GM11168 (cell line): Measurements from ENCODE around the gene PACS2.

Source experiments
- in situ Hi-C: fragments of 300-500 bp; cut with MboI; formaldehyde crosslinking; loops from one replicate; pipeline ENCODE4 v1.12.0; 2022; ENCODE audit warnings: low sequenced_read_pairs; ENCODE audit not compliant: unreplicated experiment

Gene PACS2

DNA sequence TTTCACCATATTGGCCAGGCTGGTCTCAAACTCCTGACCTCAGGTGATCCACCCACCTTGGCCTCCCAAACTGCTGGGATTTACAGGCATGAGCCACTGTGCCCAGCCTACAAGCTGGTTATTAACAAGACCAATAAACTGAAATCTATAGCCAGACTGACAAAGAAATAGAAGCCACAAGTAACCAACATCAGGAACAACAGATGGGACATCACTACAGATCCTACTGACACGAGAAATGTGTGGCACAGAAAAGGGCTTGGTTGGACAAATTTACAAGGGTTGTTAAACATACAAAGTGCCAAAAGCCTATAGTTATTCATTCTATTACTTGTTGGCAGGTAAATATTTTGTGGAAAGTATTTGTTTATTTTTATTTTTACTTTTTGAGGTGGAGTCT is 116.7 kb downstream of the PACS2 start:
- in situ Hi-C loops = no loop called here

DNA sequence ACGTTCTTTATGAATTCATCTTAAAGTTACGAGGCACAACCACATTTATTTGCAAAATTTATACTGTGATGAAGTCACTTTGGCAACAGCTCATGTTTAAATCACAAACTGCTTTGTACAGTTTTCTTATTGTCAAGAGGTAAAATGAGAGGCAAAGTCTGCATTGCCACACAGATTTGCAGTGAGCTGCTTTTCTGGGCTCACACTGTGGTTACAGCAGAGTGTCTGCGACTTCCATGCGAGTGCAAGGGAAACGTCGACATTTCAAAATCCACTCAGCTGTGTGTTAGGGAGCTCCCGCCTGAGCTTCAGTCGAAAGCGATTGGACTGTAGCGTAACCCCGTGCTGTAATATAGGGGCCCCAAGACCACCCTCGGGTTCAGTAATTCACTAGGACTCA is 118.1 kb downstream of the PACS2 start:
- in situ Hi-C loops = no loop called here

DNA sequence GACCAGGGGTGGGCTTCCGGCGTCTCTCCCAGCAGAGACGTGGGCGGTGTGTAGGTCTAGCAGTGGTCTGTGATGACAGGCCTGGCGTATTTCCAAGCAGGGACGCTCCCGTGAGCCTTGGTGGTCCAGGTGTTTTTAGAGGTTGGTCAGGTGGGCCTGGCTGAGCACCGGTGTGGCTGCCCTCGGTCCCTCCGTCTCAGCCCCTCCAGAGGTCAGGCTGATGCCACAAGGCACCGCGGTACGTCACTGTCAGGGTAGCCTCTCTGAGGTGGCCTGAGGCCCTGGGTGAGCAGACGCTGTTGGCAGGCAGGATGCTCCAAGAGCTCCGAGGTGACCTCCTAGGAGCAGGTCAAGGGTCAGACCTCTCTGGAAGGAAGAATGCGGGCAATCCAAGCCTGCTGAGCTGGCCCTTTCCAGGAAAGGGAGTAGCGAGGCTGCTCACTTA is 118.6 kb downstream of the PACS2 start:
- in situ Hi-C loops = no loop called here

DNA sequence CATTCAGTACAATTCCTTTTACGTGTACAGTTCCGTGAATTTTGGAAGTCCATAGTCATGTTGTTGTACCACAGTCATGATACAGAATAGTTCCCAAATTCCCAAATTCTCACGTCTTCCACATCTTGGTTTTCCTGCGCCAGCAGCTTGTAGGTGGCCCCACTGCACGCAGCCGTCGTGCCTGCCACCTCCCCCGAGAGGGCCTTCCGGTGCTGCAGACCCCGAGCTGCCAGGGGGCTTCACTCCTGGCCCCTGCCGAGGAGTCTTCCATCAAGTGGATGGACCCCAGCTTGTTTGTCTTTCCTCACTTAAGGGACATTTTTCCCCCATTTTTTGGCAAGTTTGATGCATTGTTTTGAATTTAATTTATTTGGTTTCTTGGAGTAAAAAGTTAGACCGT is 121.9 kb downstream of the PACS2 start:
- in situ Hi-C loops = no loop called here

DNA sequence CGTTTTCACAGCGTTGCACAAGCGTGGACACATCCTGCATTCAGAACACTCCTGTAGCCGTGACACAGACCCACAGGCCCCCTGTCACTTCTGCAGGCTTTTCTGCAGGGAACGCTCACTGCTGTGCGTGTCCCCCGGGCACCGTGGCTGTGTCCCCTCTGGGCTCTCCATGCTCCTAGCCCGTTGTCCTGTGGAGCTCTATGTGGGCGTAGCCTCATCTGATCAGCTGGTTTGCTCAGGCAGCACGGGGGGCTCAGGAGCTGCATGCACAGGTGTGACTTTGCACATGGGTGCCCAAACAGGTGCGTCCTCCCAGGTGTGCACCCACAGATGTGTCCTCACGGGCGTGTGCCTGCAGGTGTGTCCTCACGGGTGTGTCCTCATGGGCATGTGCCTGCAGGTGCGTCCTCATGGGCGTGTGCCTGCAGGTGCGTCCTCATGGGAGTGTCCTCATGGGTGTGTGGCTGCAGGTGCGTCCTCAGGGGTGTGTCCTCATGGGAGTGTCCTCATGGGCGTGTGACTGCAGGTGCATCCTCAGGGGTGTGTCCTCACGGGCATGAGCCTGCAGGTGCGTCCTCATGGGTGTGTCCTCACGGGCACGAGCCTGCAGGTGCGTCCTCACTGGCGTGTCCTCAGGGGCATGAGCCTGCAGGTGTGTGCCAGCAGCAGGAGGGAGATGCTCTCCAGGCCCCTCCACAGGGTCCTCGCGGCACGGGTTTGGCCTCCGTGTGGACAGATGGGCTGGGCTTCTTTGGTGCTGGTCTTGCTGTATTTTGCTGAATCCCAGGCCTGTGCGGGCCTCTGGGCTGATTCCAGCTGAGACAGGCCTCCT is 122.6 kb downstream of the PACS2 start:
- in situ Hi-C loops = no loop called here

DNA sequence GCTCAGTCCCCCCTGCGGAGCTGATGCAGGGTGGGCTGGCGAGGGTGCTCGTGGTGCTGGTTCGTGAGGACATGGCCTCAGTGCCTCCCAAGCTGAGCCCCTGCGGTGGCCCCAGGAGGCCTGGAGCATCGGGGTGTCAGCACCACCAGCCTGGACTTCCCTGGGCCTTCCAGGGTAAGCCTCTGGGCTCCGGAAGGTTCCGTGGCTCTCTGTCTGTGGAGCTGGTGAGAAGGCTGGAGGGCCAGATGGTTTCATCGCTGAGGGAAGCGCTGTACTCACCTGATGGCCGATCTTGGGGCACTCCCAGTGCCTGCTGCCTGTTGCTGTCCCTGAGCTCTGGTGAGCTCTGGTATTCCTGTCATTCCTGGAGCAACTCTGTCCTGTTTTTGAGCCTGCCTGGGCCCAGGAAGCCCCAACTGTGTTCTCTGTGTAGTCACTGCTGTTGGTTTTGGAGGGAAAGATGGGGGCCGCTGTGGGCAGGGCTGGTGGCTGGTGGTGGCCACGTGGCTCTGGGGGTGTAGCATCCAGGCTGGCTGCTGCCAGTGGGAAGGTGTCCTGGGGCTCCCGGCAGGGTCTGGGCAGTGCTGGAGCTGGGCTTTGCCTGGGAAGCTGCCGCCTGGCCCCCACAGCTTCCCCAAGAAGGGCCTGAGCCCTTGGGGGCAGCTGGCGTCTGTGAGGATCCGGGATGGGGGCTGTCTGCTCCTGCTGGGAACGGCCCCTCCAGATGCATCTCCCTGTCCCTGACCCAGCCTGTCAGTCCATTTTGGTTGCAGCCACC is 123.4 kb downstream of the PACS2 start:
- in situ Hi-C loops = no loop called here

DNA sequence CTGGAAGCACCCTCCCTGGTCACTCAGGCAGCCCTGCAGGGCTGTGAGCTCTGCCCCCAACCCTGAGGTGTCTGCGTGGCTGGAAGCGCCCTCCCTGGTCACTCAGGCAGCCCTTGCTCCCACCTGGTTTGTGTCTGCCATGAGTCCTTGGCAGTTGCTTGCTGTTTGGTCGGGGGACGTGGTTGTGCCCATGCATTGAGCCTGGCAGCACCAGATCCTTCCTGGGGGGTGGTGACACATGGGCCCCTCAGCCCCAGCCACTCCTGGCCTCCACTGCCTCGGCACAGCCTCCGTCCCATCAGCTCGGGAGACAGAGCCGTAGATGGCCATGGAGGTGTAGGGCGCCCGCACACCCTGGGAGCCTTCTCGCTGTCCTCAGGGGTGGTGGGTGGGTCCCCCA is 124.6 kb downstream of the PACS2 start:
- in situ Hi-C loops = no loop called here

DNA sequence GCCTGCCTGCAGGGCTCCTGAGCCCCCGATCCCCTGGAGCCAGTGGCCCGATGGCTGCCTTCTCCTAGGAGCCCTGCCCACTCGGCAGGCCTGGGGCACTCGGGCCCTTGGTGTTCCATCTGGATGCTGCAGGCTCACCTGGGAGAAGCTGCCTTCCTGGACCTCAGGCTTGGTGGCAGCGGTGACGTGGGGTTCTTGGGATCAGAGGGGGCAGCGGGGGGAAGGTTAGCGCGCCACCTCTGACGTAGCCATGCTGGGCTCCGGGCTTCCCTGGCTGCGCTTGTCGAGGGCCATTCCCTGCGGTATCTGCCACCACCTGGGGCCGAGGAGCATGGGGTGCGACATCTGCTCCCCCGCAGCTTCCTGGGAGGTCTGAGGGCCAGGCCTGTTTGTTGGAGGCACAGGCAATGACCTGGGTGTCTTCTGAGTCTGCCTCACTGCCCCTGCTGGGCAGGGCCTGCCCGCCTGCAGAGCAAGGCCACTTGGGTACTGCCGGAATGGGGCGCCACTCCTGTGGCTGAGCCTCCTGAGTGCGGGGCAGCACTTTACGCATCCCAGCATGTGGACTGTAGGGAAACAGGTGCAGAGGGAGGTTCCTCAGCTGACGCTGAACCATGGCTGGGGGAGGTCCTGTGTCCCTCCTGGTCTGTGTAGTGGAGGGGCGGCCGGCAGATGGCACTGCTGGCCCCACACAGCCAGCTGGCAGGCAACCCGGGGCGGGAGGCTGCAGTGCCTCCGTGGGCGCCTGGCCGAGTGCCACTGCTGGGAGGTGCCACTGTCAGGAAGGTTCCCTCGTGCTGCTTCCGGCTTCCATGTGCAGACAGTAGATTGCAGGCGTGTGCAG is 125.4 kb downstream of the PACS2 start:
- in situ Hi-C loops = no loop called here

DNA sequence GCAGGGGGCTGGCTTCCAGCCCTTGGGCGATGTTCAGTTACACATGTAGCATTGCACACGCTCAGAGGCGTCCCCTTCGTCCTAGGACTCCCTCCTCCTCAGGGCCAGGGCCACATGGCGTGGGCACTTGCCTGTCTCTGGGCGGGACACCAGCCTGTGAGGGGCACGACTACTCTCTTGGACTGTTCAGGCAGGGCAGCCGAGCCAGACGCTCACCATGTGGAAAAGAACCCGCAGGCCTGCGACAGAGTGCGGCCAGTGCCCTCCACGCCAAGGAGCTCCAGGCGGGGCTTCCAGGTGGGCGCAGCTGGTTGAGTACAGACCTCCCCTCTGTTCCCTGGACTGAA is 126.0 kb downstream of the PACS2 start:
- in situ Hi-C loops = no loop called here

DNA sequence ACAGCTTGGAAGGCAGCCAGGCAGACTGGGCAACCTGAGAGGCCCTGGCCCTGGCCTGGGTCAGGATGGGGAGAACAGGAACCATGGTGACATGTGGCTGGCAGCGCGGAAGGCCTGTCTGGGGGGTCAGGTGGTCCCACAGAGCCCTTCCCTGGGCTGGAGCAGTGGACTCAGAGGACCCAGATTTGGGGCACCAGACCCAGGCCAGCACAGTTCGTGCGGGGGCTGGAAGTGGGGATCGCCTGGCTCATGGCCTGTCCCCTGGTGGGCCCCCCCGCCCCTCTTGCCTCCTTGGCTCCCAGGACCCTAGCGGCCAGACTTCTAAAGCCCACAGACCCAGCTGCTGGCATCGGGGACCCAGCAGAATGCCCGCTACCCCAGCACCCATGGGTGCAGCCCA is 126.4 kb downstream of the PACS2 start:
- in situ Hi-C loops = no loop called here

DNA sequence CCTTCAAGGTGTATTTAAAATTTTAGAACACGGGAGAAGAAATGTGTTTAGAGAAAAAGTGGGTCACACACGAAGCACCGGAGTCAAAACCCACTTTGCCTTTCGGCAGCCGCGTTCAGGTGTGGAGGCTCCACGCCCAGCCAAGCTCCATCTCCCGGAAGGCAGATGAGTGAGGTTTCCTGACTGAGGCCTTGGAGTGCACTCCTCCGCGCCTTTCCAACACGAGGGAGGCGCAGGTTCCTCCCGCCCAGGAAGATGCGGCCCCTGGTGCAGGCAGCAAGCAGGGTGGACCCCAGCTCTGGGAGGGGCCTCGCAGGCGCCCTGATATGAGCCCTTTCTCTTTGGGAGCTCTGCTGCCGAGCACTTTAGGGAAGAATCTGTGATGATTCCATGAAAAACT is 127.6 kb downstream of the PACS2 start:
- in situ Hi-C loops = no loop called here

DNA sequence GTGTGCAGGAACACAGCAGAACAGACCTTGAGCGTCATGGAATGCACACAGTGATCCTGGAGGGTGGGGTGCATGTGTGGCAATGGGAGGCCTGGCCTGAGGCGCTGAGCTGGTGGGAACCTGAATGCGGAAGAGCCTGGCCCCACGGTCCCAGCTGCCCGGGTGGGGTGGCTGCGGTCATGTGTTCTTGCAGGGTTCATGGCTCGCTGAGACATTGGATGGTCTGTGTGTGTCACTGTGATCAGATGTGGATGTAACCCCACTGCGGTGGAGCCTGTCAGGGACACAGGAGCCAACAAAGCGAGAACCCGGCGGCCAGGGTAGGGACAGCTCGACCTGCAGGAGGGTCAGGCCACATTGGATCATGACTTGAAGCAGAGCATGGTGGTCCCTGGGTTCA is 128.3 kb downstream of the PACS2 start:
- in situ Hi-C loops = no loop called here

DNA sequence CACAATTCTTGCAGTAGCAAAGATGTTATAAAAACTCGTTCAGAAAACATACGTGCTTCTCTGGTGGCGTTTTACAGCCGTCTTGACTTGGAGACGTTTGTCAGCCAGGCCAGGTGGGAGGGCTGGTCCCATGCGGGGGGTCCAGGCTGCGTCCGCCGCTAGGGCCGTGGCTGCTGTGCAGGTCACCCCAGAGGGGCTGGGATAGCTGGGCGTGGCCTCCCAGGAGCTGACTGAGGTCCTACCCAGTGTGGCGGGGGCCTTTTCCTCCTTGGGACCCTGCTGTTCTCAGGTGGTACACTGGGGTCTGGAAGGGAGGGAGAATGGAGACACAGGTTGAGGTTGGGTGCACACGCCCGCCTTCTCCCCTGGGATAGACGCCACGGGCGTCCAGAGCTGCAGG is 130.3 kb downstream of the PACS2 start:
- in situ Hi-C loops = no loop called here

DNA sequence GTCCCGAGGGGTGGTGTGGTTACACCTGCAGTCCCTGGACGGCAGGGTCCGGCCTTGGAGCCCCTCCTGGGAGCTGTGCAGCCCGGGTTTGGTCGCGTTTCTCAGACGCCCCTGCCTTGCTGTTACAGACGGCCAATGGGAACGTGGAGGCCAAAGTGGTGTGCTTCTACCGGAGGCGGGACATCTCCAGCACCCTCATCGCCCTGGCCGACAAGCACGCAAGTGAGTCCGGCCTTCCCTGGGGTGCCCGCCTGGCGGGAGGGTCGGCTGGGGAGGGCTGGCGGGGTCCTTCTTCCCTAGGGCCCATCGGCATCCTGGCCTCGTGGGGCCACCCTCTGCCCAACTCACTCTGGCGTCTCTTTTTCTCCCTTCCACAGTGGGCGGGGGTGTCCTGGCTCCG is 130.7 kb downstream of the PACS2 start:
- in situ Hi-C loops = no loop called here

DNA sequence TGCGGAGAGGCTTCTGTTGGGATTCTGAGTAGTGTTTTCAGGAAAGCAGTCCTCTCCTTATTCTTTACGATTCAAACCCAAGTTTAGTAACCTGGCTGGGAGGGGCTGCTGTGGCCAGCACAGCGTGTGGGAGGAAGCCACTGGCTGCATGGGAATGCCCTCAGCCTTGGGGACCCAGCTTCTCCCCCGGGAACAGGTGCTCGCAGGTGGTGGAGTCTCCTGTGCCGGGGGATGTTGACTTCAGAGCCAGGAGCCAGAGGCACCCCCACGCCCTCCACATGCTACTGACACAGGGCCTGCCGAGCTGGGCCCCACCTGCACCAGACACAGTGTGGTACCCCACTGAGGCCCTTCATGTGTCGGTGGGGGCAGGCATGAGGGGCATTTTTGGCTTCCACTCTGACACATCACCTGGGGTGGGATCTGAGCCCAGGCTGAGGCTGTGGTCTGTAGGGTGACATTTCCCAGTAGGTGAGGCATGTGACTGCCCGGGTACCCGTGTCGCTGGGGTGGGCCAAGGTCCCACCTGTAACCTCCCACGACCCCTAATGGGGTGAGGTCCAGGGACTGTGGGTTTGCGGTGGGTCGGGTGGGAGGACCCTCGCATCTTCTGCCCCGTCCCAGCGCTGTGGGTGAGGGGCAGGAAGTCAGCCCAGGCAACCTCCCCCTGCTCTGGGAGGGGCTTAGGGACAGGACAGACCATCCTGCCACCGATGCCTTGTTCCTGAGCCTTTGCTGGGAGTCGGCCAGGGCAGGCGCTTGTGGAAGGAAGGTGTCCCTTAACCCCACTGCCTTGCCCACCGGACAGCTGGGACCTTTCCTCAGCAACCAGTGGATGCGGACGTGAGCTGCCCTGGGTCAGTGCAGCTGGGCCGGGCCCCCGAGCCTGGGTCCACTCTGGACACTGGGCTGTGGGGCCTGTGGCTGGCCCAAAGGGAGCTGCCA is 131.6 kb downstream of the PACS2 start:
- in situ Hi-C loops = no loop called here

DNA sequence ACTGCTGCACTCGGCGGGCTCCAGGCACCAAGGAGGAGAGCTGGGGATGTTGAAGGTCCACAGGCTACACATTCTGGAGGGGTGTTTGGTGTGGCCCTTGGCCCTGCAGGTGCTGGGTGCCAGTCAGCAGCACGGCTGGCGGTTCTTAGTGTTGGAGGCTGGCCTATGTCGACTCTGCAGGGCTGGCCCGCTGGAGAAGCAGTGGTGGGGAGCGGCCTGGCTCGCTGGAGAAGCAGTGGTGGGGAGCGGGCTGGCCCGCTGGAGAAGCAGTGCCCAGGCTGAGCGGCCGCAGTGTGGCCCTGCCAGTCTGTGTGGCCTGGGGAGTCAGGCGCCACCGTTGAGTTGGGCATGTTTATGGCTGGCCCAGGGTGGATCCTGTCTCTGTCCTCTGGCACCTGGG is 132.4 kb downstream of the PACS2 start:
- in situ Hi-C loops = no loop called here
